SH-SY5Y (cell line): Measurements from ENCODE around the gene ENTREP3.

Experiments
- GATA2 ChIP-seq: IDR thresholded peaks from 2 replicates; pipeline ENCODE4 v1.6.1; 2011; ENCODE audit warnings: mild to moderate bottlenecking, low read depth, low read length
- GATA3 ChIP-seq: IDR thresholded peaks from 2 replicates; pipeline ENCODE4 v1.6.1; 2011; ENCODE audit warnings: low read depth, mild to moderate bottlenecking, low read length, moderate library complexity

DNA sequence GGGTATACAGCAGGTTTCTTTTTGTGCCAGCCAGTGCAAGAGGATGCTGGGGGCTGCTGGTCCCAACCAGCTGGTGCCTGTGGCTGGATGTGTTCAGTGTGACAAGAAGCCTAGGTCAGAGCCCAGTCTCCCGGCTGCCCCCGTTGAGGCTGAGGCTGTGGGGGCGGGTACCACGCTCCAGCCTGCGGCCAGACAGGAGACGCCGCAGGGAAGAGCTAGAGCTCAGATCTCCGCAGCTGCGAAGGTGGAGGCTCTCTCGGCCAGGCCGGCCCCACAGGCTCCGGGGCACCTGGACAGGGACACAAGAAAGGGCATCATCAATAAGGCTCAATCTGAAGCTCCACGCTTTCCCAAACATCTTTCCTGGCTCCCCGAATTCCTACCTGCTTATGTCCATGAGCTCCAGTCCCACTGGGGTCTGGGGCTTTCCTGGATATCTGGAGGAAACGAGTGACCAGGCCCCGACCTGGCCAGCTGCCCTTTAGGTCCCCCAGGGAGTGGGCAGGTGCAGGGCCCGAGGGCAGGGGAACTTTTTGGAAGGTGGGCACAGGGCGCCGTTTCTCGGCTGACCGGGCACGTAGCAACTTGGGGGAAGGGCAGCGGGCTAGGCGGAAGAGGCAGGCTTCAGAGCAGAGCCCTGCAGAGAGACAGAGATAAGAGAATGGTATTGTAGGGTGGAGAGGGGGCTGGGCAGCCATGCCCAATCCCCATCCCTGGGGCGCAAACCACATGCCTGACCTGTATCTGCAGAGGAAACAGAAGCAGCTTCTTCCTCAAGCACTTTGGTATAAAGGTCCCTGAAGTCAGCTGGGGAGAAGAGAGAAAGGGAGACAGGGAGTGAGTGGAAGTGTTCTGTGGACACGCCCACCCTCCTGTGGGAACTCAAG lies 7.4 kb downstream of the ENTREP3 start:
- TF ChIP-seq GATA2 = no peak
- TF ChIP-seq GATA3 = no peak
